GM12872 (cell line): Measurements from ENCODE around the gene HES6.

ENCODE experiments used
- CTCF ChIP-seq: IDR thresholded peaks from 3 replicates; pipeline ENCODE4 v1.5.1; 2011; ENCODE audit warnings: low read depth, mild to moderate bottlenecking, low read length, moderate library complexity; ENCODE audit not compliant: insufficient read depth

Gene HES6

GRCh38 chr2:238279324-238279682, 39.5 kb upstream of the HES6 start:
- TF ChIP-seq CTCF = no peak

GRCh38 chr2:238278626-238279323, 38.9 kb upstream of the HES6 start:
- TF ChIP-seq CTCF = no peak

- TF ChIP-seq CTCF = no peak
These were observed 37.9 kb upstream of the HES6 start for GRCh38 chr2:238277695-238278094.

- no peak for TF ChIP-seq CTCF
These were observed 34.5 kb upstream of the HES6 start for GRCh38 chr2:238274152-238274865.

- TF ChIP-seq CTCF = no peak
These were observed 32.3 kb upstream of the HES6 start for GRCh38 chr2:238272156-238272555.

GRCh38 chr2:238271061-238271554, 31.3 kb upstream of the HES6 start:
- TF ChIP-seq CTCF = no peak

GRCh38 chr2:238270606-238271005, 30.8 kb upstream of the HES6 start:
- no peak for TF ChIP-seq CTCF
